ENCODE measurements around the gene LSAMP.

DNA sequence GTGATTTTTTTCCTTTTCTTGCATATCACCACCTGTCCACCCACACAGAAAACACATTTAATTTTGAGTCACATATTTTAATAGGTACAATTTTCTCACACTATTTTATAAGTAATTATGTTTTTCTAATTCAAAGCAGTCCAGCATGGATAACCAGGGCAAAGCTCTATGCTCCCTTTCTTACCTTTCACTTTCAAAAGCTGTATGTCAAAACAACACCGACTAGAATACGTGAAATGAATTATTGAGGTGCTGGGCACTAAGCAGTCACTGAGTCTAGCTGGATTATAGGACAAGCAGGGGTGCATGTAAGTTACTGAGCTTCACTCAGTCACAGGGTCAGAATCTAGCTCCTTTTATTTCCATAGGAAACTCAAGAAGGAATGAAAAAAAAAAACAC lies 60.6 kb downstream of the LSAMP start:
- TF ChIP-seq, protein P1, sequence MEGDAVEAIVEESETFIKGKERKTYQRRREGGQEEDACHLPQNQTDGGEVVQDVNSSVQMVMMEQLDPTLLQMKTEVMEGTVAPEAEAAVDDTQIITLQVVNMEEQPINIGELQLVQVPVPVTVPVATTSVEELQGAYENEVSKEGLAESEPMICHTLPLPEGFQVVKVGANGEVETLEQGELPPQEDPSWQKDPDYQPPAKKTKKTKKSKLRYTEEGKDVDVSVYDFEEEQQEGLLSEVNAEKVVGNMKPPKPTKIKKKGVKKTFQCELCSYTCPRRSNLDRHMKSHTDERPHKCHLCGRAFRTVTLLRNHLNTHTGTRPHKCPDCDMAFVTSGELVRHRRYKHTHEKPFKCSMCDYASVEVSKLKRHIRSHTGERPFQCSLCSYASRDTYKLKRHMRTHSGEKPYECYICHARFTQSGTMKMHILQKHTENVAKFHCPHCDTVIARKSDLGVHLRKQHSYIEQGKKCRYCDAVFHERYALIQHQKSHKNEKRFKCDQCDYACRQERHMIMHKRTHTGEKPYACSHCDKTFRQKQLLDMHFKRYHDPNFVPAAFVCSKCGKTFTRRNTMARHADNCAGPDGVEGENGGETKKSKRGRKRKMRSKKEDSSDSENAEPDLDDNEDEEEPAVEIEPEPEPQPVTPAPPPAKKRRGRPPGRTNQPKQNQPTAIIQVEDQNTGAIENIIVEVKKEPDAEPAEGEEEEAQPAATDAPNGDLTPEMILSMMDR (conservative IDR thresholded peaks at IDR 0.05; ENCODE audit: low read depth in 2 of 2), result no peak
- TF ChIP-seq JUNB (IDR thresholded peaks at IDR 0.05; ENCODE audit: unreplicated experiment) (no peak), EZH2 (IDR thresholded peaks at IDR 0.05; ENCODE audit: low read depth, unreplicated experiment) (no peak), POLR2AphosphoS5 (IDR thresholded peaks at IDR 0.05; ENCODE audit: low read depth) (no peak)
